ENCODE data around the gene IER5L.

DNA sequence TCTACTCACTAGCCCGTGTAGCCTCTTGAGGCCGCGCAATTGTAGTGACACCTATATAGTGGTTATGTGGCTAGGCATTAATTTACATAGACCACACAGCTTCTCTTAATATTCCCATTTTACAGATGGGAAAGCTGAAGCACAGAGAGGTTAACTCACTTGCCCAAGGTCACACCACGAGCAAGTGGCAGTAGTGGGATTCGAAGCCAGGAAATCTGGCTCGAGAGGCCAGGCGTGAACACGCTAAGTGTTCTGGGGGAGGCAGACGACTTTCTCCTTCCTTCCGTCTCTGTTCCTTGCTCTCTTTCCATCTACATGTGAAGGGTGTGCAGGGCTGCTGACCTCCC is 49.8 kb upstream of the IER5L start:
- TF ChIP-seq, protein P1, sequence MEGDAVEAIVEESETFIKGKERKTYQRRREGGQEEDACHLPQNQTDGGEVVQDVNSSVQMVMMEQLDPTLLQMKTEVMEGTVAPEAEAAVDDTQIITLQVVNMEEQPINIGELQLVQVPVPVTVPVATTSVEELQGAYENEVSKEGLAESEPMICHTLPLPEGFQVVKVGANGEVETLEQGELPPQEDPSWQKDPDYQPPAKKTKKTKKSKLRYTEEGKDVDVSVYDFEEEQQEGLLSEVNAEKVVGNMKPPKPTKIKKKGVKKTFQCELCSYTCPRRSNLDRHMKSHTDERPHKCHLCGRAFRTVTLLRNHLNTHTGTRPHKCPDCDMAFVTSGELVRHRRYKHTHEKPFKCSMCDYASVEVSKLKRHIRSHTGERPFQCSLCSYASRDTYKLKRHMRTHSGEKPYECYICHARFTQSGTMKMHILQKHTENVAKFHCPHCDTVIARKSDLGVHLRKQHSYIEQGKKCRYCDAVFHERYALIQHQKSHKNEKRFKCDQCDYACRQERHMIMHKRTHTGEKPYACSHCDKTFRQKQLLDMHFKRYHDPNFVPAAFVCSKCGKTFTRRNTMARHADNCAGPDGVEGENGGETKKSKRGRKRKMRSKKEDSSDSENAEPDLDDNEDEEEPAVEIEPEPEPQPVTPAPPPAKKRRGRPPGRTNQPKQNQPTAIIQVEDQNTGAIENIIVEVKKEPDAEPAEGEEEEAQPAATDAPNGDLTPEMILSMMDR (IDR thresholded peaks at IDR 0.05; ENCODE audit: insufficient read depth, low read length), result no peak
- TF ChIP-seq GABPA (IDR thresholded peaks at IDR 0.05; ENCODE audit: low read depth) (no peak), SPI1 (IDR thresholded peaks at IDR 0.05; ENCODE audit: borderline replicate concordance, low read depth) (no peak)

Measured in HL-60 (cell line).